ENCODE measurements around the gene C22orf31. TPM values are rescaled to one million over a fixed set of nuclear protein-coding genes. Genes with fewer than 3 reads are reported as not detected.

C22orf31 gene
- total and polyA plus RNA-seq, 2 donors (not counting 3 experiments of a cell fraction or from before 2014, with no cell fraction given), result not detected

- FAIRE-seq, result peak; percentile 95
- H3K9ac ChIP-seq (replicated peaks; ENCODE audit: extremely low read depth, insufficient read depth, low read length), result peak overlapping the region; percentile 12
- H3K27me3 ChIP-seq (ENCODE audit: control insufficient read depth in 2 of 2, insufficient read depth in 2 of 2, low read length in 2 of 2), result no peaks in the 10 kb centered on the region
- H3K4me1 ChIP-seq (ENCODE audit: control insufficient read depth, extremely low read depth, insufficient read depth, low read length), result peaks cover 28% of the 10 kb centered on the region
- H3K79me2 ChIP-seq (ENCODE audit: control insufficient read depth, insufficient read depth, low read length), result no peaks in the 10 kb centered on the region
- ChIA-PET POLR2A (no interaction called here), CTCF (interaction anchor here (1.0 to 10.2 kb wide), 7 partner anchors 14 to 444 kb away, joined by 3 to 256 read pairs (median 5); no protein-coding TSS in a partner anchor)
- H4K20me1 ChIP-seq (replicated peaks; ENCODE audit: control insufficient read depth, extremely low read depth, insufficient read depth, low read length), result no peaks in the 10 kb centered on the region
- peak; percentile 40 for DNase-seq (ENCODE audit: low read depth, low spot score)
- H3K27ac ChIP-seq (ENCODE audit: insufficient read depth, low read depth, low read length), result peak overlapping the region; percentile 80
- intact Hi-C loops (cut with micrococcal nuclease), result loop anchor here (1.0 to 2.0 kb wide), 2 partner anchors 110 to 201 kb away; no protein-coding TSS in a partner anchor
- dilution Hi-C loops (cut with MboI; ENCODE audit: extremely low pct_ligation_motif_present, low sequenced_read_pairs), result no loop called here
- TF ChIP-seq JUN (IDR thresholded peaks at IDR 0.05; ENCODE audit: borderline replicate concordance, insufficient read depth, insufficient read length, low read depth) (no peak), MYC (IDR thresholded peaks at IDR 0.05; ENCODE audit: low read depth, low read length) (no peak), FOS (IDR thresholded peaks at IDR 0.05; ENCODE audit: borderline replicate concordance, insufficient read depth, low read length) (no peak), GATA2 (IDR thresholded peaks at IDR 0.05; ENCODE audit: insufficient read depth, insufficient read length, low read depth, low read length) (no peak), MAX (IDR thresholded peaks at IDR 0.05; ENCODE audit: insufficient read depth, insufficient read length) (no peak), POLR2A (IDR thresholded peaks at IDR 0.05; ENCODE audit: low read depth, low read length) (no peak), POLR2AphosphoS5 (IDR thresholded peaks at IDR 0.05; ENCODE audit: insufficient read depth, low read depth, low read length) (no peak), CTCF (IDR thresholded peaks at IDR 0.05; ENCODE audit: extremely low read depth in 1 of 2, insufficient read depth in 1 of 2, low read depth in 1 of 2, low read length in 2 of 2) (no peak), EZH2 (IDR thresholded peaks at IDR 0.05; ENCODE audit: borderline replicate concordance, low read depth, low read length, severe bottlenecking) (no peak)
- H3K9me3 ChIP-seq (replicated peaks; ENCODE audit: control insufficient read depth, insufficient read depth, low read length), result no peaks in the 10 kb centered on the region
- H3K36me3 ChIP-seq (ENCODE audit: control insufficient read depth in 2 of 2, extremely low read depth in 1 of 2, insufficient read depth in 2 of 2, low read length in 2 of 2), result no peaks in the 10 kb centered on the region
- H3K9me1 ChIP-seq (replicated peaks; ENCODE audit: control insufficient read depth, extremely low read depth, insufficient read depth, low read length), result no peaks in the 10 kb centered on the region
- BruUV-seq (replicated peaks), result no TSS peak
- peak overlapping the region; percentile 45 for H2AFZ ChIP-seq (ENCODE audit: low read depth, low read length)
- no peak overlapping the region for H3K4me3 ChIP-seq (replicated peaks in 1 of 3; ENCODE audit: insufficient read depth in 1 of 3, low read depth in 1 of 3, low read length in 3 of 3)
- H3K4me2 ChIP-seq (ENCODE audit: insufficient read depth, low read length), result peak overlapping the region; percentile 46
Measured at GRCh38 chr22:29044657-29045176, 16.9 kb downstream of the C22orf31 start.
